GM12878 (cell line): ENCODE results near the gene SLC15A5. TPM values are rescaled to one million over a fixed set of nuclear protein-coding genes. Genes with fewer than 3 reads are reported as not detected.

Source experiments
- ATAC-seq: fragments of 200-7000 bp; cut with Tn5 transposase; 3 replicates; pipeline ENCODE4 v1.9.1; 2020; ENCODE audit warnings: mild to moderate bottlenecking, moderate library complexity
- BruUV-seq: library from RNA; stranded (reverse); fragments of 400-500 nt; replicated peaks from 2 replicates; lab custom pipeline; 2021; lab: Mats Ljungman, UMichigan
- CTCF ChIA-PET: fragments of 300-600 bp; sonication (Branson Sonifier 250); formaldehyde crosslinking; extraction: SDS; loops from one replicate; lab custom pipeline; 2021; ENCODE audit warnings: inconsistent platforms; lab: Yijun Ruan, JAX
- POLR2A ChIA-PET: fragments of 350-600 bp; formaldehyde crosslinking; extraction: SDS; loops from one replicate; lab custom pipeline; 2021; ENCODE audit warnings: inconsistent platforms; lab: Charles Lee
- RAD21 ChIA-PET: fragments of 300-600 bp; sonication (Branson Sonifier 250); formaldehyde crosslinking; loops from one replicate; lab custom pipeline; 2023; ENCODE audit warnings: antibody characterized with exemption; ENCODE audit not compliant: unreplicated experiment; lab: Charles Lee
- SMC1A ChIA-PET: fragments of 300-600 bp; sonication (Branson Sonifier 250); formaldehyde crosslinking; loops from one replicate; lab custom pipeline; 2023; ENCODE audit not compliant: unreplicated experiment, uncharacterized antibody; lab: Charles Lee
- DNase-seq: peaks from one replicate; pipeline ENCODE4 v3.0.0-alpha.2; 2011; ENCODE audit warnings: low read depth, low spot score
- FAIRE-seq: peaks from 3 replicates; lab custom pipeline; 2011; peaks lifted over from hg19 to GRCh38; lab: Jason Lieb, UNC
- H2AFZ ChIP-seq: 2 replicates; pipeline ENCODE4 v1.6.0; 2011; ENCODE audit warnings: low read depth, low read length, control low read depth; ENCODE audit not compliant: control insufficient read depth
- H3K27ac ChIP-seq: 2 replicates; pipeline ENCODE4 v1.5.1; 2011; ENCODE audit warnings: control low read depth; ENCODE audit not compliant: control insufficient read depth, insufficient read depth
- H3K27me3 ChIP-seq, 2 experiments: replicated peaks in 1 of 2; 2 replicates each; pipeline versions ENCODE4 v1.6.0 to v1.6.1; 2011; ENCODE audit warnings: low read length in 1 of 2; ENCODE audit not compliant: control insufficient read depth in 2 of 2, insufficient read depth in 2 of 2
- H3K36me3 ChIP-seq, 2 experiments: 2 replicates each; pipeline ENCODE4 v1.5.1; 2011; ENCODE audit warnings: low read length in 1 of 2; ENCODE audit not compliant: control insufficient read depth in 2 of 2, insufficient read depth in 2 of 2
- H3K4me1 ChIP-seq: 2 replicates; pipeline ENCODE4 v1.6.1; 2011; ENCODE audit warnings: mild to moderate bottlenecking, low read length, moderate library complexity, mixed read lengths; ENCODE audit not compliant: control insufficient read depth, insufficient read depth
- H3K4me2 ChIP-seq: 2 replicates; pipeline ENCODE4 v1.6.0; 2011; ENCODE audit warnings: control low read depth; ENCODE audit not compliant: control insufficient read depth, insufficient read depth
- H3K4me3 ChIP-seq: fragments of 200-600 bp; sonication (generic); 2 replicates; pipeline ENCODE4 v1.5.1; 2016
- H3K79me2 ChIP-seq: 2 replicates; pipeline ENCODE4 v1.6.0; 2011; ENCODE audit warnings: low read length; ENCODE audit not compliant: control insufficient read depth, insufficient read depth
- H3K9ac ChIP-seq: 2 replicates; pipeline ENCODE4 v1.8.0; 2011; ENCODE audit warnings: low read length, control low read depth, mixed read lengths; ENCODE audit not compliant: control insufficient read depth, insufficient read depth
- H3K9me3 ChIP-seq: replicated peaks from 3 replicates; pipeline ENCODE4 v1.5.1; 2011; ENCODE audit warnings: mild to moderate bottlenecking, low read length; ENCODE audit not compliant: control insufficient read depth, insufficient read depth
- H4K20me1 ChIP-seq: 2 replicates; pipeline ENCODE4 v1.6.0; 2011; ENCODE audit not compliant: control insufficient read depth, insufficient read depth
- ATF3 ChIP-seq: IDR thresholded peaks from 2 replicates; pipeline ENCODE4 v1.6.1; 2011; ENCODE audit warnings: low read depth, mild to moderate bottlenecking, low read length, moderate library complexity, borderline replicate concordance; ENCODE audit errors: extremely low read depth
- BCL3 ChIP-seq: IDR thresholded peaks from 2 replicates; pipeline ENCODE4 v1.6.1; 2011; ENCODE audit warnings: borderline replicate concordance, low read depth, mild to moderate bottlenecking, moderate library complexity, low read length; ENCODE audit not compliant: insufficient read depth, poor library complexity, severe bottlenecking
- BRCA1 ChIP-seq: IDR thresholded peaks from 2 replicates; pipeline ENCODE4 v1.6.1; 2011; ENCODE audit warnings: low read depth, low read length, improper control_type of control experiment
- CEBPB ChIP-seq, 2 experiments: fragments of 150-350 bp in 1 of 2; IDR thresholded peaks; 2 replicates each; pipeline ENCODE4 v1.6.1; 2012 to 2014; ENCODE audit warnings: low read depth in 2 of 2, low read length in 2 of 2, borderline replicate concordance in 1 of 2, inconsistent platforms in 1 of 2
- CREM ChIP-seq: IDR thresholded peaks from 2 replicates; pipeline ENCODE4 v1.6.1; 2014; ENCODE audit warnings: antibody characterized with exemption, low read depth
- E2F8 ChIP-seq: fragments of 450-650 bp; IDR thresholded peaks from 2 replicates; pipeline ENCODE4 v1.6.1; 2018; ENCODE audit warnings: mild to moderate bottlenecking, low read depth, moderate library complexity; ENCODE audit not compliant: partially characterized antibody
- EGR1 ChIP-seq, 2 experiments: IDR thresholded peaks; 1 replicate in 1 of 2; 2 replicates in 1 of 2; pipeline ENCODE4 v1.6.1; 2011 to 2012; ENCODE audit warnings: low read depth in 2 of 2, low read length in 2 of 2, borderline replicate concordance in 1 of 2, mild to moderate bottlenecking in 1 of 2, moderate library complexity in 1 of 2
- EZH2 ChIP-seq: IDR thresholded peaks from 2 replicates; pipeline ENCODE4 v1.6.1; 2012; ENCODE audit warnings: low read depth, mild to moderate bottlenecking, control low read depth, inconsistent platforms, low read length, borderline replicate concordance; ENCODE audit not compliant: control insufficient read depth
- FOS ChIP-seq: IDR thresholded peaks from 3 replicates; pipeline ENCODE4 v1.6.1; 2011; ENCODE audit warnings: borderline replicate concordance; ENCODE audit not compliant: insufficient read length; ENCODE audit errors: extremely low read depth
- HCFC1 ChIP-seq: fragments of 150-350 bp; IDR thresholded peaks from 2 replicates; pipeline ENCODE4 v1.6.1; 2014; ENCODE audit warnings: low read length
- IRF4 ChIP-seq: IDR thresholded peaks from 2 replicates; pipeline ENCODE4 v1.6.1; 2011; ENCODE audit warnings: low read depth, low read length
- KAT2A ChIP-seq: conservative IDR thresholded peaks from 2 replicates; pipeline ENCODE4 v1.6.1; 2011; ENCODE audit warnings: low read depth, low read length; ENCODE audit not compliant: control insufficient read depth
- MEF2A ChIP-seq: IDR thresholded peaks from 2 replicates; pipeline ENCODE4 v1.6.1; 2011; ENCODE audit warnings: low read depth, mild to moderate bottlenecking, low read length, moderate library complexity; ENCODE audit not compliant: insufficient read depth
- MEF2B ChIP-seq: fragments of 450-650 bp; IDR thresholded peaks from 2 replicates; pipeline ENCODE4 v1.6.1; 2018; ENCODE audit warnings: mild to moderate bottlenecking, moderate library complexity; ENCODE audit not compliant: partially characterized antibody, poor library complexity, severe bottlenecking
- MLLT1 ChIP-seq: fragments of 450-650 bp; IDR thresholded peaks from 2 replicates; pipeline ENCODE4 v1.6.1; 2016; ENCODE audit warnings: mild to moderate bottlenecking
- PAX5 ChIP-seq: IDR thresholded peaks from 2 replicates; pipeline ENCODE4 v1.6.1; 2011; ENCODE audit warnings: low read depth, low read length, borderline replicate concordance
- SMAD5 ChIP-seq: IDR thresholded peaks from 2 replicates; pipeline ENCODE4 v1.6.1; 2016; ENCODE audit warnings: antibody characterized with exemption, low read depth
- TCF7 ChIP-seq: IDR thresholded peaks from 2 replicates; pipeline ENCODE4 v1.6.1; 2014; ENCODE audit warnings: antibody characterized with exemption, borderline replicate concordance
- YBX1 ChIP-seq: fragments of 450-650 bp; IDR thresholded peaks from 2 replicates; pipeline ENCODE4 v1.6.1; 2016; ENCODE audit warnings: antibody characterized with exemption
- whole genome bisulfite sequencing: methylation state at CpG from one replicate; pipeline ENCODE4 v1.1.6; 2016; ENCODE audit warnings: low lambda C conversion rate; ENCODE audit not compliant: insufficient replicate concordance, insufficient coverage; ENCODE audit errors: missing lambda C conversion rate; 5-methylcytosine and 5-hydroxymethylcytosine counted together
- in situ Hi-C: fragments of 300-500 bp; cut with MboI; formaldehyde crosslinking; loops from 9 replicates; pipeline ENCODE4 v1.14.3; 2018; ENCODE audit warnings: mixed read lengths
- intact Hi-C: fragments of 100-400 bp; cut with micrococcal nuclease; formaldehyde crosslinking; loops from one replicate; pipeline ENCODE4 v1.14.2; 2022; ENCODE audit not compliant: unreplicated experiment
- polyA plus RNA-seq, 11 experiments: library from polyadenylated mRNA; depleted of rRNA in 4 of 11; unstranded in 6 of 11; stranded (reverse) in 5 of 11; fragments of >200 nt; fragmentation: Nextera tagmentation in 4 of 11; fragmentation: Illumina TruSeq in 1 of 11; extraction: Ambion mirVana in 4 of 11; extraction: Trizol in 1 of 11; gene quantifications; 1 replicate in 1 of 11; 2 replicates in 10 of 11; pipeline versions ENCODE4 v1.2.1 to v1.2.3, GENCODE V29; 2011 to 2016; ENCODE audit warnings: inconsistent platforms in 2 of 11, missing spikeins in 2 of 11, low read depth in 1 of 11
- total RNA-seq, 4 experiments: library from RNA; depleted of rRNA in 3 of 4; stranded (reverse); fragments of >200 nt in 3 of 4; fragmentation: Illumina TruSeq in 1 of 4; extraction: Trizol in 1 of 4; gene quantifications; 2 replicates each; pipeline versions ENCODE4 v1.2.1 to v1.2.3, GENCODE V29; 2013 to 2021

The SLC15A5 gene
- total and polyA plus RNA-seq, 10 of the 15 experiments (the other 5 are each of a cell fraction or from before 2014, with no cell fraction given), result not detected

- TF ChIP-seq MLLT1 (no peak), MEF2B (no peak), E2F8 (no peak), CREM (no peak), BCL3 (no peak), KAT2A (no peak), MEF2A (no peak)
These were observed 101.6 kb downstream of the SLC15A5 start (continued) for GRCh38 chr12:16175840-16176239.

GRCh38 chr12:16174282-16174681 lies 103.2 kb downstream of the SLC15A5 start:
- H3K27me3 ChIP-seq, result no peaks in the 10 kb centered on the region
- intact Hi-C loops (no loop called here), in situ Hi-C loops (no loop called here)
- no peaks in the 10 kb centered on the region for H3K9me3 ChIP-seq
- no peak for DNase-seq
- CTCF ChIA-PET, result no interaction called here
- POLR2A ChIA-PET, result no interaction called here
- SMC1A ChIA-PET, result no interaction called here
- H3K36me3 ChIP-seq, result no peaks in the 10 kb centered on the region
- RAD21 ChIA-PET, result no interaction called here
- H3K4me2 ChIP-seq, result no peak overlapping the region
- no peak for FAIRE-seq
- ATAC-seq, result no peak
- no peak overlapping the region for H3K9ac ChIP-seq
- no peak overlapping the region for H2AFZ ChIP-seq
- no peaks in the 10 kb centered on the region for H3K79me2 ChIP-seq
- H3K27ac ChIP-seq, result no peak overlapping the region
- BruUV-seq, result no TSS peak
- no peaks in the 10 kb centered on the region for H3K4me1 ChIP-seq
- WGBS, result 48% methylated on average over 4 of the region's 4 CpGs
- no peaks in the 10 kb centered on the region for H4K20me1 ChIP-seq
- H3K4me3 ChIP-seq, result no peak overlapping the region
- TF ChIP-seq HCFC1, result no peak
- TF ChIP-seq IRF4, result no peak
- TF ChIP-seq MEF2A, result no peak
- no peak for TF ChIP-seq EGR1 (IDR thresholded peaks at IDR 0.05; ENCODE audit: borderline replicate concordance in 1 of 2, low read depth in 2 of 2, low read length in 2 of 2)
- no peak for TF ChIP-seq EZH2
- TF ChIP-seq FOS, result no peak
- TF ChIP-seq YBX1, result no peak
- TF ChIP-seq CEBPB (IDR thresholded peaks at IDR 0.05; ENCODE audit: borderline replicate concordance in 1 of 2, low read depth in 2 of 2, low read length in 2 of 2), result no peak
- TF ChIP-seq ATF3, result no peak
- TF ChIP-seq TCF7, result no peak
- no peak for TF ChIP-seq BRCA1
- no peak for TF ChIP-seq PAX5
- TF ChIP-seq SMAD5, result no peak
